Vagina (tissue), 2 donors: Measurements from ENCODE around the gene PALM.
A peak's percentile ranks its signal among the peaks of the same experiment; 100 is the strongest.

Experiments used
- CTCF ChIP-seq, 3 experiments: fragments of 450-650 bp in 2 of 3; fragments of 200-600 bp in 1 of 3; sonication (generic) in 1 of 3; IDR thresholded peaks; one replicate each; pipeline ENCODE4 v1.5.1; 2017 to 2019; ENCODE audit warnings: antibody characterized with exemption in 3 of 3, mild to moderate bottlenecking in 2 of 3, moderate library complexity in 2 of 3
- POLR2A ChIP-seq, 2 donors: fragments of 450-650 bp; IDR thresholded peaks; one replicate each; pipeline ENCODE4 v1.6.1; 2017; ENCODE audit warnings: antibody characterized with exemption in 2 of 2, mild to moderate bottlenecking in 2 of 2, moderate library complexity in 2 of 2
- POLR2AphosphoS5 ChIP-seq, 2 donors: sonication (generic); formaldehyde crosslinking; IDR thresholded peaks; one replicate each; pipeline ENCODE4 v1.9.0; 2017; ENCODE audit warnings: antibody characterized with exemption in 2 of 2, mild to moderate bottlenecking in 2 of 2, low read depth in 1 of 2; ENCODE audit not compliant: insufficient read depth in 1 of 2

GRCh38 chr19:752652-753517, 44.1 kb downstream of the PALM start:
- TF ChIP-seq POLR2A (IDR thresholded peaks at IDR 0.05) (no peak), CTCF (IDR thresholded peaks at IDR 0.05) (no peak), POLR2AphosphoS5 (IDR thresholded peaks at IDR 0.05; ENCODE audit: insufficient read depth in 1 of 2, low read depth in 1 of 2) (peak in 1 of 2 donors; percentile 66)
